ENCODE results near the gene INSIG2. TPM values are rescaled to one million over a fixed set of nuclear protein-coding genes. Genes with fewer than 3 reads are reported as not detected.

Gene INSIG2
- total RNA-seq, 2 experiments from 2014 or later = 23.5 to 56.4 TPM

- no peak overlapping the region for H3K27ac Mint-ChIP-seq
- ChIA-PET CTCF (interaction anchor here (0.5 to 3.2 kb wide), 6 partner anchors 10 to 141 kb away, joined by 3 to 14 read pairs (median 5); no protein-coding TSS in a partner anchor), POLR2A (no interaction called here)
- H3K27me3 Mint-ChIP-seq = peaks cover 22% of the 10 kb centered on the region
- H3K4me3 Mint-ChIP-seq = no peak overlapping the region
- peaks cover 10% of the 10 kb centered on the region for H3K4me1 Mint-ChIP-seq
- H3K36me3 Mint-ChIP-seq (ENCODE audit: low read depth) = no peaks in the 10 kb centered on the region
- no peak for ATAC-seq
- intact Hi-C loops (cut with DNase I, micrococcal nuclease) = loop anchor here in 1 of 2 experiments (1.0 kb wide), 1 partner anchor 29 kb away; no protein-coding TSS in a partner anchor
- DNase-seq = no peak
- H3K9me3 Mint-ChIP-seq (ENCODE audit: low read depth) = no peaks in the 10 kb centered on the region
Observed at GRCh38 chr2:118061135-118061955, 26.9 kb upstream of the INSIG2 start.

- Mint-ChIP-seq H3K36me3 (ENCODE audit: low read depth) (no peaks in the 10 kb centered on the region), H3K4me3 (no peak overlapping the region), H3K4me1 (peaks cover 10% of the 10 kb centered on the region), H3K27ac (no peak overlapping the region), H3K9me3 (ENCODE audit: low read depth) (no peaks in the 10 kb centered on the region), H3K27me3 (peaks cover 22% of the 10 kb centered on the region)
- intact Hi-C loops (cut with DNase I, micrococcal nuclease) = no loop called here
- DNase-seq (no peak), ATAC-seq (no peak)
- ChIA-PET POLR2A (interaction anchor here (0.6 kb wide), 1 partner anchor 239 kb away, joined by 3 read pairs; no protein-coding TSS in a partner anchor), CTCF (interaction anchor here (0.7 to 3.2 kb wide), 3 partner anchors 15 to 34 kb away, joined by 4 to 14 read pairs (median 13); no protein-coding TSS in a partner anchor)
Observed at GRCh38 chr2:118062048-118062447, 26.2 kb upstream of the INSIG2 start.

- ATAC-seq = no peak
- Mint-ChIP-seq H3K4me3 (no peak overlapping the region), H3K9me3 (ENCODE audit: low read depth) (no peaks in the 10 kb centered on the region), H3K27ac (no peak overlapping the region), H3K4me1 (peaks cover 10% of the 10 kb centered on the region), H3K27me3 (peaks cover 21% of the 10 kb centered on the region), H3K36me3 (ENCODE audit: low read depth) (no peaks in the 10 kb centered on the region)
- ChIA-PET POLR2A (interaction anchor here (0.6 kb wide), 1 partner anchor 240 kb away, joined by 3 read pairs; no protein-coding TSS in a partner anchor), CTCF (interaction anchor here (0.5 to 3.2 kb wide), 3 partner anchors 16 to 92 kb away, joined by 4 to 14 read pairs (median 13); no protein-coding TSS in a partner anchor)
- intact Hi-C loops (cut with DNase I, micrococcal nuclease) = no loop called here
- no peak for DNase-seq
Observed at GRCh38 chr2:118062669-118063068, 25.6 kb upstream of the INSIG2 start.

GRCh38 chr2:118065015-118065706, 23.1 kb upstream of the INSIG2 start:
- DNase-seq (no peak), ATAC-seq (no peak)
- POLR2A ChIA-PET = no interaction called here
- H3K27ac Mint-ChIP-seq = no peak overlapping the region
- H3K36me3 Mint-ChIP-seq (ENCODE audit: low read depth) = no peaks in the 10 kb centered on the region
- peaks cover 7% of the 10 kb centered on the region for H3K4me1 Mint-ChIP-seq
- peaks cover 19% of the 10 kb centered on the region for H3K27me3 Mint-ChIP-seq
- intact Hi-C loops (cut with DNase I, micrococcal nuclease) = no loop called here
- CTCF ChIA-PET = interaction anchor here (0.8 to 2.2 kb wide), 5 partner anchors 13 to 62 kb away, joined by 4 to 9 read pairs (median 4); no protein-coding TSS in a partner anchor
- no peaks in the 10 kb centered on the region for H3K9me3 Mint-ChIP-seq (ENCODE audit: low read depth)
- no peak overlapping the region for H3K4me3 Mint-ChIP-seq

GRCh38 chr2:118065921-118066511, 22.3 kb upstream of the INSIG2 start:
- H3K36me3 Mint-ChIP-seq (ENCODE audit: low read depth) = no peaks in the 10 kb centered on the region
- H3K4me3 Mint-ChIP-seq = no peak overlapping the region
- peaks cover 18% of the 10 kb centered on the region for H3K27me3 Mint-ChIP-seq
- no peak for ATAC-seq
- ChIA-PET CTCF (interaction anchor here (1.3 to 2.7 kb wide), 4 partner anchors 17 to 34 kb away, joined by 4 to 11 read pairs (median 4); no protein-coding TSS in a partner anchor), POLR2A (no interaction called here)
- intact Hi-C loops (cut with DNase I, micrococcal nuclease) = no loop called here
- no peak for DNase-seq
- peaks cover 3% of the 10 kb centered on the region for H3K4me1 Mint-ChIP-seq
- no peaks in the 10 kb centered on the region for H3K9me3 Mint-ChIP-seq (ENCODE audit: low read depth)
- no peak overlapping the region for H3K27ac Mint-ChIP-seq

GRCh38 chr2:118077636-118078247, 10.5 kb upstream of the INSIG2 start:
- ChIA-PET POLR2A (no interaction called here), CTCF (interaction anchor here (2.0 kb wide), 1 partner anchor 31 kb away, joined by 6 read pairs; no protein-coding TSS in a partner anchor)
- H3K4me1 Mint-ChIP-seq = no peaks in the 10 kb centered on the region
- no peak overlapping the region for H3K4me3 Mint-ChIP-seq
- no peak overlapping the region for H3K27ac Mint-ChIP-seq
- ATAC-seq (no peak), DNase-seq (no peak)
- H3K36me3 Mint-ChIP-seq (ENCODE audit: low read depth) = no peaks in the 10 kb centered on the region
- intact Hi-C loops (cut with DNase I, micrococcal nuclease) = no loop called here
- peaks cover 6% of the 10 kb centered on the region for H3K27me3 Mint-ChIP-seq
- no peaks in the 10 kb centered on the region for H3K9me3 Mint-ChIP-seq (ENCODE audit: low read depth)

- ATAC-seq (no peak), DNase-seq (no peak)
- Mint-ChIP-seq H3K36me3 (ENCODE audit: low read depth) (no peaks in the 10 kb centered on the region), H3K27ac (no peak overlapping the region), H3K4me3 (no peak overlapping the region), H3K27me3 (peaks cover 4% of the 10 kb centered on the region), H3K4me1 (no peaks in the 10 kb centered on the region), H3K9me3 (ENCODE audit: low read depth) (no peaks in the 10 kb centered on the region)
- intact Hi-C loops (cut with DNase I, micrococcal nuclease) = no loop called here
- POLR2A ChIA-PET = no interaction called here
- CTCF ChIA-PET = interaction anchor here (0.6 to 2.4 kb wide), 3 partner anchors 11 to 75 kb away, joined by 4 to 6 read pairs (median 5); no protein-coding TSS in a partner anchor
Observed at GRCh38 chr2:118078734-118079133, 9.5 kb upstream of the INSIG2 start.

GRCh38 chr2:118084491-118085089, 3.7 kb upstream of the INSIG2 start:
- Mint-ChIP-seq H3K27ac (no peak overlapping the region), H3K9me3 (ENCODE audit: low read depth) (no peaks in the 10 kb centered on the region), H3K36me3 (ENCODE audit: low read depth) (peaks cover 4% of the 10 kb centered on the region), H3K4me3 (no peak overlapping the region), H3K4me1 (no peaks in the 10 kb centered on the region), H3K27me3 (peaks cover 9% of the 10 kb centered on the region)
- intact Hi-C loops (cut with DNase I, micrococcal nuclease) = loop anchor here in 1 of 2 experiments (10.0 kb wide), 1 partner anchor 1280 kb away; the partner anchor contains the start of genes C2orf76 and DBI
- no peak for ATAC-seq
- POLR2A ChIA-PET = no interaction called here
- DNase-seq = no peak
- CTCF ChIA-PET = interaction anchor here (1.4 to 1.8 kb wide), 3 partner anchors 38 to 88 kb away, joined by 4 to 7 read pairs (median 4); no protein-coding TSS in a partner anchor

- H3K4me1 Mint-ChIP-seq = peaks cover 5% of the 10 kb centered on the region
- CTCF ChIA-PET = interaction anchor here (1.3 to 1.8 kb wide), 4 partner anchors 18 to 87 kb away, joined by 4 to 7 read pairs (median 4); no protein-coding TSS in a partner anchor
- POLR2A ChIA-PET = no interaction called here
- intact Hi-C loops (cut with DNase I, micrococcal nuclease) = loop anchor here in 1 of 2 experiments (10.0 kb wide), 1 partner anchor 1279 kb away; the partner anchor contains the start of genes C2orf76 and DBI
- H3K9me3 Mint-ChIP-seq (ENCODE audit: low read depth) = no peaks in the 10 kb centered on the region
- H3K36me3 Mint-ChIP-seq (ENCODE audit: low read depth) = peaks cover 4% of the 10 kb centered on the region
- no peak overlapping the region for H3K27ac Mint-ChIP-seq
- no peak overlapping the region for H3K4me3 Mint-ChIP-seq
- no peak for DNase-seq
- ATAC-seq = no peak
- H3K27me3 Mint-ChIP-seq = peaks cover 8% of the 10 kb centered on the region
Observed at GRCh38 chr2:118085173-118086023, 2.9 kb upstream of the INSIG2 start.

Measured in activated CD4-positive, alpha-beta T cell treated with anti-CD3 and anti-CD28 coated beads for 36 hours (primary cell).